Esophagus mucosa (tissue), 1 donor: ENCODE data around the gene SRPK2. TPM values are rescaled to one million over a fixed set of nuclear protein-coding genes. Genes with fewer than 3 reads are reported as not detected.
"Not testable (repeated sequence)": the region's sequence is repeated elsewhere in the genome, so short reads cannot be mapped to it uniquely, and the experiment has no call there.

ENCODE experiments used
- ATAC-seq: fragments of 200-7000 bp; cut with Tn5 transposase; one replicate; pipeline ENCODE4 v1.9.1; 2020
- total RNA-seq: library from RNA; stranded (reverse); gene quantifications from one replicate; pipeline ENCODE4 v1.2.4, GENCODE V29; 2023
- donor health status: DM: yes; HTN: yes; CAD: no.

Gene SRPK2
- total RNA-seq = 31.6 TPM

DNA sequence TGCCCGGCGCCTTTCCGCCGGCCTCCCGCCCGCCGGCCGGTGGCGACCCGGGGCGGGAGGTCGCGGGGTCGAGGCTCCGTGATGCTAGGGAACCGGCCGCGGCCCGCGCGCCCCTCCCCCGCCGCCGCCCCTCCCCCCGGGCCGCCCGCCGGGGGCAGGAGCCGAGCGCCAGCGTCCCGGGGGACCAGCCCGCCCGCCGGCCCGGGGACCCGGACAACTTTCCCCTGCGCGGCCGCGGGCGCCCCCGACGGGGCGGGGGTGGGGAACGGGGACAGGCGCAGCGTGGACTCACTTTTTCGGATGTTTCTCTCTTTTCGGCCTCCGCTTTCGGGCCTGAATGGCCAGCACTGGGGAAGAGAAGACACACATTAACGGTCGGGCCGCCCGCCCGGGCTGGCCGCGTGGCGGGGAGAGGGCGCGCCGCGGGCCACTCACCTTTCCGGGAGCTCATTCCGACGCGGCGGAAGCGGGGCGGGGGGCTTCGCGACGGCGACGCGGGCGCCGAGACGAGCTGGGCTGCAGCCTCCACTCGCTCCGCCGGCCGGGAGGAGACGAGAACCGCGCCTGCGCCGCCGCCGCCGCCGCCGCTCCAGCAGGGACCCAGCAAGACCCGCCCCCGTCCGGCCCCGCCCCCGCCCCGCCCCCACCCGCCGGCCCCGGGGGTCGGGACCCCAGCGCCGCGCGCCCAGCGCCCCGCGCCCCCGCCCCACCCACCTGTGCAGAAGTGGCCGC, at the start of gene SRPK2:
SRPK2 (minus strand) TSS at position 566 of the 732 bp plus-strand sequence.
- ATAC-seq = peak; percentile 77

DNA sequence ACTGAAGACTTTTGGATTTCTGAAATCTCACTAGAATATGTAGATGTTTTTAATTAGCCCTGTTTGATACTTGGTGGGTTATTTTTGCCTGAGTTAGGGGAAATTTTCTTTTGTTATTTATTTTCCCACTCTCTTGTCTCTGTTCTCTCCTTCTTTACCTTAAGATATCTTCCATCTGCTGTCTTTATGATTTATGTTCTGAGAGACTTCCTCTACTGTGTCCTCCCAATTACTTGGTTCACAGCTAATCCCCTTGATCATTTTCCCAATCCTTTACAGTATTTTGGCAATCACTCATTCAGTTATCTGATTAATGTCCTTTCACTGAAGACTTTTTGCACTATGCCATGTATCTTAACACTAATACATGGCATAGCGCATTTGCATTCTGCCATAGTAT, 49.5 kb upstream of the SRPK2 start:
- ATAC-seq = no peak

GRCh38 chr7:105437356-105437755, 48.6 kb upstream of the SRPK2 start:
- ATAC-seq = not testable (repeated sequence)

- ATAC-seq = peak; percentile 59
Observed at GRCh38 chr7:105429746-105430612, 41.3 kb upstream of the SRPK2 start.

- no peak for ATAC-seq
Observed at GRCh38 chr7:105426606-105427146, 38.0 kb upstream of the SRPK2 start.

DNA sequence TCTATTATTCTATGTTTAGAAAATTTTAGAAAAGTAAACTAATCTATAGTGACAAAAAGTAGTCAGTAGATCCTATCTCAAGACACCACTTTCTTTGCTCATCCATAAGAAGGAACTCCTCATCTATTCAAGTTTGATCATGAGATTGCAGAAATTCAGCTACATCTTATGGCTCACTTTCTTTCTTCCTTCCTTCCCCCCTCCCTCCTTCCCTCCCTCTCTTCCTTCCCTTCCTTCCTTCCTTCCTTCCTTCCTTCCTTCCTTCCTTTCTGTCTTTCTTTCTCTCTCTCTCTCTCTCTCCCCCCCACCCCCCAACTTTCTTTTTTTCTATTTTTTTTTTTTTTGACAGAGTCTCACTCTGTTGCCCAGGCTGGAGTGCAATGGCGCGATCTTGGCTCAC, 35.3 kb upstream of the SRPK2 start:
- ATAC-seq = no peak

DNA sequence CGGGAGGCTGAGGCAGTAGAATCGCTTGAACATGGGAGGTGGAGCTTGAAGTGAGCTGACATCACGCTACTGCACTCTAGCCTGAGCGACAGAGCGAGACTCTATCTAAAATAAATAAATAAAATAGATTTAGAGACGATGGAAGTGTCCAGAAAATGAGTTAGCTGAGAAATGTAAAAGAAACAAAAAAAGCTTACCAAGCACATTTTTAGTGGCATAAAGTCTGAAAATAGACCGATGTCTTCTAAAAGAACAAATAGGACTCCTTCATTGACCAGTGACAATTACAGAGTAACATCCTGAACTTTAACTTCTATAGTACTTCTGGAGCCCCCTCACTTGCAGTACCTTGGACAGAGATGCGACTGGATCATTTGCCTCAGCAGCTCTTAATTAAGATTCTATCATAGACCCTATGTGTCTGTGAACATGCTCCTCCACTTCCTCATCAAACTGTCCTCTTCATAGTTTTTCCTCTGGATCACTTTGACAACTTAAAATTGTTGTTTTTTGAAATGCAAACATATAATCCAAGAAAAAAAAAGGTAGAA, 25.2 kb upstream of the SRPK2 start:
- ATAC-seq = no peak

- ATAC-seq = not testable (repeated sequence)
Observed at GRCh38 chr7:105410774-105411173, 22.1 kb upstream of the SRPK2 start.

DNA sequence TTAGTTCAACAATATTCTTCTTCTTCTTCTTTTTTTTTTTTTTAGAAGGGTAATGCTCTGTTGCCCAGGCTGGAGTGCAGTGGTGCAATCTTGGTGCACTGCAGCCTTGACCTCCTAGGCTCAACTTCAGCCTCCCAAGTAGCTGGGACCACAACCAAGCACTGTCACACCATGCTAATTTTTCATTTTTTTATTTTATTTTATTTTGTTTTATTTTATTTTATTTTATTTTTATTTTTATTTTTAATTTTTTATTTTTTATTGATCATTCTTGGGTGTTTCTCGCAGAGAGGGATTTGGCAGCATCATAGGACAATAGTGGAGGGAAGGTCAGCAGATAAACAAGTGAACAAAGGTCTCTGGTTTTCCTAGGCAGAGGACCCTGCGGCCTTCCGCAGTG, 21.1 kb upstream of the SRPK2 start:
- not testable (repeated sequence) for ATAC-seq

DNA sequence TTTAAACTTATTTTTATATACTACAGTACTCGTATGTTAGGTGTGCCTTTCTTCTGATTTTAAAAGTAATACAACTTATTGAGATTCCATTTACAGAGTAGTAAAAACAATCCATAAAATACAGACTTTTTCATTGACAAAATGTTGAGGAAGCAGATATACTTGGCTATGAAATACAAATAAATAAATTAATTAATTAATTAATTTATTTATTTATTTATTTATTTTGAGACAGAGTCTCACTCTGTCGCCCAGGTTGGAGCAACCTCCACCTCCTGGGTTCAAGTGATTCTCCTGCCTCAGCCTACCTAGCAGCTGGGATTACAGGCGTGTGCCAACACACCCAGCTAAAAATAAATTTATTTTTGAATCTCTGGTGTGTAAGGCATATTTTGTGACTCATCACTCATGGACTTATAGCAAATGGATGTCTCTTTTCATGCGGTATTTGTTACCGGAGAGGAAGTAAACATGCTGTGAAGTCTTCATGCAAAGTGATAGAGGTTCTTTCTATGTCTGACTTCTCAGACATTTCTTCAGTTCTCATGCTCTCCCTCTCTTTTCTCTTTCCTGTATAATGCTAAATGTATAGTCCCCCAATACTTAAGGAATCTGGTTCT, 20.2 kb upstream of the SRPK2 start:
- no peak for ATAC-seq

- no peak for ATAC-seq
Observed at GRCh38 chr7:105403128-105403527, 14.4 kb upstream of the SRPK2 start.

DNA sequence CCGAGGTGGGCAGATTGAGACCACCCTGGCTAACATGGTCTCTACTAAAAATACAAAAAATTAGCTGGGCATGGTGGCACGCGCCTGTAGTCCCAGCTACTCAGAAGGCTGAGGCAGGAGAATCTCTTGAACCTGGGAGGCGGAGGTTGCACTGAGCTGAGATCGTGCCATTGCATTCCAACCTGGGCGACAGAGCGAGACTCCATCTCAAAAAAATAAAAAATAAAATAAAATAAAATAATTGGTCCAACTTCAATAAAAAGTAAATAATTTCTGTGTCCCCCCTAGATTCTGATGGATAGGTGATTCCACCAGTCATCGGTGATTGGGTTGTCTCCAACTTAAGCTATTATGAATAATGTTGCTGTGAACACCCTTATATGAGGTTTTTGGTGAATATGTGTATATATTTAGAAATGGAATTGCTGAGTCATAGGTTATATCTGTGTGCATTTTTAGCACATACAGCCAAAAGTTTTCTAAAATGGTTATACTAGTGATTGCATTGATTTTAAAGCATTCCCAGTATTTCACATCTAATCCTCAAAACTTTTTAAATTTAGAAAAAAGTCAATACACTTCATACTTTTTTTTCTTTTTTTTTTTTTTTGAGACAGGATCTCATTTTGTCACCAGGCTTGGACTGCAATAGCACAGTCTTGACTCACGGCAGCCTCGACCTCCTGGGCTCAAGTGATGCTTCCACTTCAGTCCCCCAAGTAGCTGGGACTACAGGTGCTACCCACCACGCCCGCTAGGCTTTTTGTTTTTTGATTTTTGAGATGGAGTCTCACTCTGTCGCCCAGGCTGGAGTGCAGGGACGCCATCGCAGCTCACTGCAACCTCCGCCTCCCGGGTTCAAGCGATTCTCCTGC, 13.7 kb upstream of the SRPK2 start:
- no peak for ATAC-seq

DNA sequence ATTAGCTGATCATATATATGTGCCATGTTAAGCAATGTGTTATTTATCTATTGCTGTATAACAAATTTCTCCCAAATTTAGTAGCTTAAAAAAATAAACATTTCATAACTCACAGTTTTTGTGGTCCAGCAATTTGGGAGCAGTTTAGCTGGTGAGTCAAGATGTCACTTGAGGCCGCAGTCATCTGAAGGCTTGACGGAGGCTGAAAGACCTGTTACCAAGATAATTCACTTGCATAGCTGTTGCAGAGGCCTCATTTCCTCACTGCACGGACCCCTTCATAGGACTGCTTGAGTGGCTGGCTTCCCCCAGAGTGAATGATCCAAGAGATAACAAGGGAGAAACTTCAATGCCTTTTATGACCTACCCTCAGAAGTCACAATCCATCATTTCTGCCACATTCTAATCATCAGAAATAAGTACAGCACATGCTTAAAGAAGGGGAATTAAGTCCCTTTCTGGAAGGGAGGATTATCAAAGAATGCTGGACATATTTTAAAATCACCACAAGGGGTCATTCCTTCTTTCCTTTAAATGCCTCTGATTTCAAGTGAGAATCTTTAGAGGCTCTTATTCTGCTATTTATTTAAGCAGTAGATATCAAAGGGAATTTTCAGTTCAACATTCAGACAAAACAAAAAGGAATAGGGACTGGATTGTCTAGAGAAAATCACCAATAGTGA, 10.5 kb upstream of the SRPK2 start:
- no peak for ATAC-seq

DNA sequence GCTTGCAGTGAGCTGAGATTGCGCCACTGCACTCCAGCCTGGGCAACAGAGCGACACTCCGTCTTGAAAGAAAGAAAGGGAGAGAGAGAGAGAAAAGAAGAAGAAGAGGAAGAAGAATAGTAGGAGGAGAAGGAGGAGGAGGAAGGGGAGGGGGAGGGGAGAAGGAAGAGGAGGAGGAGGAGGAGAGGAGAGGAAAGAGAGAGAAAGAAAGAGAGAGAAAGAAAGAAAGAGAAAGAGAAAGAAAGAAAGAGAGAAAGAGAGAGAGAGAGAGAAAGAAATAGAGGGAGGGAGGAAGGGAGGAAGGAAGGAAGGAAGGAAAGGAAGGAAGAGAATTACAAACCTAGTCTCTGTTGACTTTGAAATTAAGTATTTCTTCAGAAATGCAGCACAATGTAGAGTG, 7.8 kb upstream of the SRPK2 start:
- no peak for ATAC-seq

DNA sequence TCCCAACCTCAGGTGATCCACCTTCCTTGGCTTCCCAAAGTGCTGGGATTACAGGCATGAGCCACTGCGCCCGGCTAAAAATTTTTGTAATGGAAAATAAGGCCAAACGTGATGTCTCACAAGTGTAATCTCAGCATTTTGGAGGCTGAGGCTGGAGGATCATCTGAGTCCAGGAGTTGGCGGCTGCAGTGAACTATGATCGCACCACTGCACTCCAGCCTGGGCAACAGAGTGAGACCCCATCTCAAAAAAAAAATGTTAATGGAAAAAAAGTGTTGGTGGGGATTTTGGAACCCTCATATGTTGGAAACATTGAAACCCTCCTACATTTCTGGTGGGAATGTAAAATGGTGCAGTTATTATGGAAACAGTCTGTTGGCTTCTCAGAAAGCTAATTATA, 2.7 kb upstream of the SRPK2 start:
- no peak for ATAC-seq

DNA sequence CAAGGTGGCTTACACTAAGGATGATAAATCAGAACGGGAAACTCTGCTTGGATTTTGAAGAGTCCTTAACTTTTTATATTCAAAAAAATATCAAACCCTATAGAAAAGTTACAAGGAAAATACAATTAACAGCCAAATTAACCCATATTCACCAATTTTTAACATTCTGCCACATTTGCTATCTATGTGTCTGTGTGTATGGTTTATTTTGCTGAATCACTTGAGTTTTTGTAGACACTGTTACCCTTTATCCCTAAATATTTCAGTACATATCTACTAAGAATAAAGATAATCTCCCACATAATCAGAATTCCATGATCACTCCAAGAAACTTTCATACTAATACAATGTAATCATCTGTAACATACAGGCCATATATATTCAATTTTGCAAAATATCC, 1.2 kb upstream of the SRPK2 start:
- no peak for ATAC-seq

DNA sequence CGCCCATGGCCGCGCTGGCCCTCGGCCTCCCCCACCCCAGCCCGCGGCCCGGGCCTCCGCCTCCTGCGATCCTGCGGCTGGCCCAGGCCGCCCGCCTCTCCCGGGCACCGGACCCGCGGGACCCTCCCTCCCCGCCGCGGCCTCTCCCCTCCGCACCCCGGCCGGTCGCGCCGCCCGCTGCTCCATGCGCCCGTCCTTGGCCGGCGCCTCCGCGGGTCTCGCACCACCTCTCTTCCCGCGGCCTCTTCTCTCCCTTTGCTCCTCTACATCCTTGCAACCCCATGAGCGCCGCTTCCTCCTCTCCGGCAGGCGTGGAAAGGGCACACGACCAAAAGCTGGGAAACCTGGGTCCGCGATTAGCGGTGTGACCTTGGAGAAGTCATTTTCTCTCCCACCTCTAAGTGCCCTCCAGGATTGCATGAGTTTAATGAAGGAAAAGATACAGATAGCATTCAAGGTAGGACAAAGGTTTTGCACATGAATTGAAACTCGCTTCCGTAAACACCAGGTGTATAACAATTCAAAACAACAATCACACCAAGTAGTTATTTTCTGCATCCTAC, 448 bp upstream of the SRPK2 start:
- peak; percentile 61 for ATAC-seq

DNA sequence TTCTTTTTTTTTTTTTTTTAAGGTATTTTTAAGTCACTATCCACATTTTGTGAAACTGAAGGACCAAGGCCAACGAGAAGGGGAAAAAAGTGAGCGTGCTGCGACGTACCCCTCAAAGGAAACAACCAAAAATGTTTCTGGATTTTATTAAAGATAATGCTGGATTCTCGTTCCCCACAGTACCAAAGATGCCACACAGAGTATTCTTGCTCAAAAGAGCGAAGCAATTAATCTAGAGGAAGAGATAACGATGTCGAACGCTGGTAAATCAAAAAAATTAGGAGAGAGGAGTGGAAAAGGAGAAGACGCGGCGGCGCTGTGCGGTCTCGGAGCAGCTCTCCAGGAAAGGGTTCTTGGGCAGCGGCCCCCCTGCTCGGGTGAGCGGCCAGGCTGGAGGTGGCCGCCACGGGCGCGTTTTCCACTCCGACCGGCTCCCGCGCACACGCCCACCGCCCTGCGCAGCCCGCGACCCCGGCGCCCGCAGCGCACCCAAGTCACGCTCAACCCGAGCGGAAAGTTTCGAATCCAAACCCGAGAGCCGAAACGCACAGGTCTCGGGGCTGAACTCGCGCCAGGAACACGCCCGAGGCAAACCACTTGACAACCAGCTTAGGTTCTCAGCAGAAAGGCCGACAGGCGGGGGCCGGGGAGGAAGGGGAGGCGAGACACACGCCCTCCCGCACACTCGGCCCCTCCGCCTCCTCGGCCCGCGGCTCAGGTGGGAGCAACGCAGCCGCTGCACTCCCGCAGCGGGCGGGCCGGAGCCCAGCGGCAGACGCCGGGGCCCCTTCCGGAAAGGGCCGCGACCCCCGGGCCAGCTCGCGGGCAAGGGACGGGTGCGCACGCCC, 989 bp downstream of the SRPK2 start:
- peak; percentile 44 for ATAC-seq

DNA sequence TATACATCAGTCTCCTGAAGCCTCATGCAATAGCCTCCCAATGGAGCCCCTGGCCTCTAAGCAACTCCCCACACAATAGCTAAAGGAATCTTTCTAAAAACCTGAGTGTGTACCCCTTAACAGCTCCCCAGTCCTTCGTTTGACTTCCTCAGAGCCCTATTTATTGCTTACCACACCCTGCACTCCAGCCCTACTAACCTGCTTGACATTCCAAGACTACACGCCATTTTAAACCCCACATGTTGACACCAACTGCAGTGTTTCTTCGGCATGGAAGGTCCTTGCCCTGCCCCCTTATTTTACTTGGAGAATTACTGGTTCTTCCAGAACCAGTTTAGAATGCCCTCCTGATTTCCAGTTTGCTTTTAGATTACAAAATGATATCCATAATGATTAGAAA, 10.8 kb downstream of the SRPK2 start:
- no peak for ATAC-seq
